Stimulated activated CD4-positive, alpha-beta T cell treated with anti-CD3 and anti-CD28 coated beads, Interleukin-2, amount 100 ng/mL, for 24 hours (primary cell): ENCODE data around the gene STK11.

Source experiments
- DNase-seq, 2 donors: peaks; one replicate each; pipeline ENCODE4 v3.0.0-alpha.2; 2020

Gene STK11

GRCh38 chr19:1205114-1206099 is at the start of gene STK11:
Gene STK11, plus strand, starts transcription at chr19:1205778. Its CDS starts 1,136 bp downstream, at chr19:1206914.
- DNase-seq = peak; percentile 100

- no peak for DNase-seq
These were observed 49.2 kb upstream of the STK11 start for GRCh38 chr19:1156305-1156801.

GRCh38 chr19:1156830-1157615 is 48.6 kb upstream of the STK11 start:
- DNase-seq = no peak

- no peak for DNase-seq
These were observed 47.4 kb upstream of the STK11 start for GRCh38 chr19:1157931-1158884.

GRCh38 chr19:1158885-1159448 is 46.6 kb upstream of the STK11 start:
- no peak for DNase-seq

GRCh38 chr19:1159864-1160595 is 45.5 kb upstream of the STK11 start:
- no peak for DNase-seq

GRCh38 chr19:1161716-1162115 is 43.9 kb upstream of the STK11 start:
- no peak for DNase-seq

GRCh38 chr19:1162404-1163282 is 42.9 kb upstream of the STK11 start:
- no peak for DNase-seq

- no peak for DNase-seq
These were observed 42.2 kb upstream of the STK11 start for GRCh38 chr19:1163283-1163933.

- no peak for DNase-seq
These were observed 41.5 kb upstream of the STK11 start for GRCh38 chr19:1163934-1164683.

- no peak for DNase-seq
These were observed 40.7 kb upstream of the STK11 start for GRCh38 chr19:1164684-1165531.

GRCh38 chr19:1166872-1167573 is 38.6 kb upstream of the STK11 start:
- no peak for DNase-seq

- DNase-seq = no peak
These were observed 37.6 kb upstream of the STK11 start for GRCh38 chr19:1167687-1168571.

GRCh38 chr19:1168572-1169410 is 36.8 kb upstream of the STK11 start:
- no peak for DNase-seq

GRCh38 chr19:1169411-1169791 is 36.2 kb upstream of the STK11 start:
- DNase-seq = no peak
